ENCODE results near the gene TTC13.
"Not testable (repeated sequence)": the region's sequence is repeated elsewhere in the genome, so short reads cannot be mapped to it uniquely, and the experiment has no call there.

Gene TTC13

GRCh38 chr1:230986976-230987375 lies 8.3 kb upstream of the TTC13 start:
- peak; percentile 41 for DNase-seq

GRCh38 chr1:230985711-230986110 lies 7.0 kb upstream of the TTC13 start:
- DNase-seq: no peak

- DNase-seq: not testable (repeated sequence)
These were observed 6.2 kb upstream of the TTC13 start for GRCh38 chr1:230984622-230985515.

- no peak for DNase-seq
These were observed 5.2 kb upstream of the TTC13 start for GRCh38 chr1:230983811-230984210.

- DNase-seq: no peak
These were observed 4.0 kb upstream of the TTC13 start for GRCh38 chr1:230982696-230983095.

- no peak for DNase-seq
These were observed 1.3 kb upstream of the TTC13 start for GRCh38 chr1:230979952-230980351.

- no peak for DNase-seq
These were observed 692 bp upstream of the TTC13 start for GRCh38 chr1:230979389-230979716.

- DNase-seq: peak; percentile 68
These were observed 735 bp downstream of the TTC13 start for GRCh38 chr1:230977761-230978490.

- DNase-seq: peak; percentile 20
These were observed 1.6 kb downstream of the TTC13 start for GRCh38 chr1:230976825-230977747.

- no peak for DNase-seq
These were observed 2.3 kb downstream of the TTC13 start for GRCh38 chr1:230976360-230976759.

- no peak for DNase-seq
These were observed 3.0 kb downstream of the TTC13 start for GRCh38 chr1:230975636-230976035.

GRCh38 chr1:230972855-230973271 lies 5.8 kb downstream of the TTC13 start:
- no peak for DNase-seq

GRCh38 chr1:230971771-230972170 lies 6.9 kb downstream of the TTC13 start:
- no peak for DNase-seq

GRCh38 chr1:230970432-230970831 lies 8.2 kb downstream of the TTC13 start:
- no peak for DNase-seq

- DNase-seq: no peak
These were observed 12.2 kb downstream of the TTC13 start for GRCh38 chr1:230966358-230966873.

GRCh38 chr1:230965535-230965934 lies 13.1 kb downstream of the TTC13 start:
- DNase-seq: no peak

- no peak for DNase-seq
These were observed 13.8 kb downstream of the TTC13 start for GRCh38 chr1:230964896-230965295.

GRCh38 chr1:230958370-230958769 lies 20.3 kb downstream of the TTC13 start:
- no peak for DNase-seq

GRCh38 chr1:230957580-230957989 lies 21.1 kb downstream of the TTC13 start:
- DNase-seq: no peak

- no peak for DNase-seq
These were observed 28.3 kb downstream of the TTC13 start for GRCh38 chr1:230950404-230950803.

- no peak for DNase-seq
These were observed 29.8 kb downstream of the TTC13 start for GRCh38 chr1:230948903-230949302.

GRCh38 chr1:230948301-230948700 lies 30.4 kb downstream of the TTC13 start:
- DNase-seq: no peak

GRCh38 chr1:230943048-230943593 lies 35.5 kb downstream of the TTC13 start:
- no peak for DNase-seq

Data from DMS53 (cell line).